22Rv1 (cell line): ENCODE results near the gene FRMD8.
"Not testable (repeated sequence)": the region's sequence is repeated elsewhere in the genome, so short reads cannot be mapped to it uniquely, and the experiment has no call there.

Experiments
- H3K27ac ChIP-seq: fragments of 450-650 bp; 2 replicates; pipeline ENCODE4 v1.5.1; 2017
- ZFX ChIP-seq: fragments of 450-650 bp; IDR thresholded peaks from 2 replicates; pipeline ENCODE4 v1.6.1; 2017; ENCODE audit warnings: antibody characterized with exemption, borderline replicate concordance
- TF ChIP-seq, protein P1 (sequence below): fragments of 450-650 bp; IDR thresholded peaks from 2 replicates; pipeline ENCODE4 v1.5.1; 2017; ENCODE audit warnings: mild to moderate bottlenecking

FRMD8 gene

GRCh38 chr11:65442842-65443331 lies 56.5 kb downstream of the FRMD8 start:
- TF ChIP-seq, protein P1, sequence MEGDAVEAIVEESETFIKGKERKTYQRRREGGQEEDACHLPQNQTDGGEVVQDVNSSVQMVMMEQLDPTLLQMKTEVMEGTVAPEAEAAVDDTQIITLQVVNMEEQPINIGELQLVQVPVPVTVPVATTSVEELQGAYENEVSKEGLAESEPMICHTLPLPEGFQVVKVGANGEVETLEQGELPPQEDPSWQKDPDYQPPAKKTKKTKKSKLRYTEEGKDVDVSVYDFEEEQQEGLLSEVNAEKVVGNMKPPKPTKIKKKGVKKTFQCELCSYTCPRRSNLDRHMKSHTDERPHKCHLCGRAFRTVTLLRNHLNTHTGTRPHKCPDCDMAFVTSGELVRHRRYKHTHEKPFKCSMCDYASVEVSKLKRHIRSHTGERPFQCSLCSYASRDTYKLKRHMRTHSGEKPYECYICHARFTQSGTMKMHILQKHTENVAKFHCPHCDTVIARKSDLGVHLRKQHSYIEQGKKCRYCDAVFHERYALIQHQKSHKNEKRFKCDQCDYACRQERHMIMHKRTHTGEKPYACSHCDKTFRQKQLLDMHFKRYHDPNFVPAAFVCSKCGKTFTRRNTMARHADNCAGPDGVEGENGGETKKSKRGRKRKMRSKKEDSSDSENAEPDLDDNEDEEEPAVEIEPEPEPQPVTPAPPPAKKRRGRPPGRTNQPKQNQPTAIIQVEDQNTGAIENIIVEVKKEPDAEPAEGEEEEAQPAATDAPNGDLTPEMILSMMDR, result no peak
- TF ChIP-seq ZFX, result no peak
- no peak overlapping the region for H3K27ac ChIP-seq

GRCh38 chr11:65444314-65445051 lies 58.0 kb downstream of the FRMD8 start:
- H3K27ac ChIP-seq, result no peak overlapping the region
- TF ChIP-seq, protein P1, result no peak
- no peak for TF ChIP-seq ZFX

GRCh38 chr11:65445101-65445603 lies 58.7 kb downstream of the FRMD8 start:
- TF ChIP-seq ZFX, result no peak
- H3K27ac ChIP-seq, result no peak overlapping the region

DNA sequence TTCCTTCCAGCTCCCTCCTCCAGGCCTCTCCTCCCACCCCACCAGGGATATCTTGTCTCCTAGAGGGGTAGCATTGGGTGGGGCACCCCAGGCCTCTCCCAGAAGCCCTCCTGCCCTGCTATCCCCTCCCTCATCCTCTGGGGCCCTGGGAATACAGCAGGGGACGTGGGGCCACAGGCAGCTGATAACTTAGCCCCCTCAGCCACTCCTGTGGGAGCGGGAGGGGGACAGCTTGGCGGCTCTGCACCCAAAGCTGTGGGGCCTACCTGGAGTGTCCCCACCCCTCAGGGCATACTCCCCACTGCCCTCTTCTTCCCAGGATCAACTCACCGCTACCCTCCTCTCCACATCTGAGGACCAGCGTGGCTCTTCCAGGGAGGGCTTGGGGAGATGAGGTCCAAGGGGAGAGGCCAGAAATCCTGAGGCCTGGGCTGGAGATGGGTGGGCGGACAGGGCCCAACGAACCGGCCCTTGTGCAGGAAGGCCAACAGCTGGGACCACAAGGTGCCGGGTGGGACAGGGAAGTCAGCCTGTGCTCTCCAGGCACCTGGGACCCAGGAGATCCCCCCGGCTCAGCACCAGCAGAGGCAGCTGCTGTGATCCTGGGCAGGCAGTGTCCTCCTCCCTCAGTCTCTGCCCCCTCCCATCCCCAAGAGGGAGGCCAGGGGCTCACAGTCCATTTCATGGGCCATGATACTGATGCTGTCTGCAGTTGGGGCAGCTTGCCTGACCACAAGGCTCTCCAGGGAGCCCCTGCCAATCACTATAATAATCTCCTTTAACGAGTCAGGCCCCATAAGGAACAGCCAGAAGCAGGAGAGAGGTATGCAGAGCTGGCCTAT lies 59.4 kb downstream of the FRMD8 start:
- TF ChIP-seq, protein P1, result no peak
- no peak for TF ChIP-seq ZFX
- no peak overlapping the region for H3K27ac ChIP-seq

DNA sequence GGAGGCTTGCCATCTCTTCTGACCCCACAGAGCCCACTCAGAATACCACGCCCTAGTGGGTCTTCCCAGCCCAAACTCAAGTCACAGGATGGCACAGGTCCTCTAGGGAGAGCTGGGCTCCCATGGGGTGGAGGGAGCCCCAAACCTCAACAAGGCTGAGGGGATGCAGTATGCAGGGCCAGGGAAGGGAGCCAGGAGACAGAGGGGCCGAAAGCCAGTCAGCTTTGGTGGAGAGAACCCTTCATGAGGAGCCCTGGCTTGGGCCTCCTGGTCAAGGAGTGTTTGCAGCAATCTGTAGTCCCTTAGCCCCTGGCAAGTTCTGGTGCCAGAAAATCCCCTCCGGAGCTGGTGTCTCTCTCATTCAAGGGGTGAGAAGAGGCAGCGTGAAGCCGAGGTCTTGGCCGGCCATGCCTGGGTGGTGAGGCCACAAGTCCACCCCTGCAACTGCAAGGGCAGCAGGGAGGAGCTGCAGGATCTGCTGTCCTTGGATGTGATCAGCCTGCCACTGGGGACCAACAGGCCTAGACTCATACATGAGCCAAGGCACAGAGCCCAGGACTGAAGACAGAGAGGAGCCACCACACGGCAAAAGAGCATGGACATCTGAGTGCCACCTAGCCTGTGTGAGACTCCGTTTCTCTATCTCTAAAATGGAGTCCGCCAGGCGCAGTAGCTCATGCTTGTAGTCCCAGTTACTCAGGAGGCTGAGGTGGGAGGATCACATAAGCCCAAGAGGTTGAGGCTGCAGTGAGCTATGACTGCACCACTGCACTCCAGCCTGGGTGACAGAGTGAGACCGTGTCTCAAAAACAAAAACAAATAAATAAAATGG lies 60.2 kb downstream of the FRMD8 start:
- TF ChIP-seq, protein P1, result no peak
- no peak for TF ChIP-seq ZFX
- H3K27ac ChIP-seq, result no peak overlapping the region

- H3K27ac ChIP-seq, result no peak overlapping the region
- no peak for TF ChIP-seq ZFX
- TF ChIP-seq, protein P1, result no peak
Measured at GRCh38 chr11:65448074-65448417, 61.6 kb downstream of the FRMD8 start.

DNA sequence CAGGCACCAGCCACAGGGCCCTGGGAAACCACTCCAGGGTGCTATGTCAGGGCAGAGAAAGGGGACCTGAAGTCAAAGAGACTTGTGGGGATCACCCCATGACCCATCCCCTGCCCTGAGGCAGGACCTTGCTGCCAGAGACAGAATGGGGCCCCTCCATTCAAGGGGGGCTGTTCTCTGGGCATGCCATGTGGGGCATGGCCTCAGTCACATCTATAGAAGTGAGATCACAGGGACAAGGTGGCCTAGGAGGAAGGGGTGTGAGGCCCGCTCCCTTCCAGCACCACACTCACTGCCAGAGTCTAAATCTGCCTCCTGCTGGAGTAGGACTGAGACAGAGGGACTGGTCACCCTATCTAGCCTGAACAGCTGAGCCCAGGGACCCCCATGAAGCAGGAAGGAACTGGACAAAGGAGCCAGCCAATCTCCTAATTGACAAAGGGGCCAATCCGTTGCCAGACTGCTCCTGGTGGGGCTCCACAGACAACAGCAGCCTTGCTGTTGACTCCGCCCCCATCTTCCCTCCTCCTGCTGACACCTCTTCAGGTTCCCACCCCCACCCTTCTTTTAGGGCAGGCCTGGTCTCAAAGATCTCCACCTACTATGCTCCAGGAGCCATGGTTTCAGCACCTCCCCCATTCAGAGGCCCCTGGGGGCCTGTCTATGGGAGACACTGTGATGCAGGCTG lies 62.1 kb downstream of the FRMD8 start:
- no peak overlapping the region for H3K27ac ChIP-seq

DNA sequence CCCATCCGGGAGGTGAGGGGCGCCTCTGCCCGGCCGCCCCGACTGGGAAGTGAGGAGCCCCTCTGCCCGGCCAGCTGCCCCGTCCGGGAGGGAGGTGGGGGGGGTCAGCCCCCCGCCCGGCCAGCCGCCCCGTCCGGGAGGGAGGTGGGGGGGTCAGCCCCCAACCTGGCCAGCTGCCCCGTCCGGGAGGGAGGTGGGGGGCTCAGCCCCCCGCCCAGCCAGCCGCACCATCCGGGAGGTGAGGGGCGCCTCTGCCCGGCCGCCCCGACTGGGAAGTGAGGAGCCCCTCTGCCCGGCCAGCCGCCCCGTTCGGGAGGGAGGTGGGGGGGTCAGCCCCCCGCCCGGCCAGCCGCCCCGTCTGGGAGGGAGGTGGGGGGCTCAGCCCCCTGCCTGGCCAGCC lies 64.9 kb downstream of the FRMD8 start:
- not testable (repeated sequence) for H3K27ac ChIP-seq

More for the DNA sequence above, 62.1 kb downstream of the FRMD8 start:
- no peak for TF ChIP-seq ZFX
- TF ChIP-seq, protein P1, result no peak

- not testable (repeated sequence) for H3K27ac ChIP-seq
Measured at GRCh38 chr11:65452259-65452658, 65.8 kb downstream of the FRMD8 start.
